HCT116 (cell line): ENCODE results near the gene ICAM4. TPM values are rescaled to one million over a fixed set of nuclear protein-coding genes. Genes with fewer than 3 reads are reported as not detected.

Source experiments
- ATAC-seq: fragments of 200-7000 bp; cut with Tn5 transposase; 2 replicates; pipeline ENCODE4 v1.9.1; 2020; ENCODE audit warnings: mild to moderate bottlenecking, moderate library complexity
- BruUV-seq: library from RNA; stranded (reverse); fragments of 400-500 nt; replicated peaks from 2 replicates; lab custom pipeline; 2021; lab: Mats Ljungman, UMichigan
- CTCF ChIA-PET: fragments of 300-600 bp; sonication (Branson Sonifier 250); formaldehyde crosslinking; loops from one replicate; lab custom pipeline; 2021; ENCODE audit warnings: antibody characterized with exemption; lab: Charles Lee
- POLR2A ChIA-PET: fragments of 300-600, 350-600 bp; sonication (Branson Sonifier 250); formaldehyde crosslinking; loops from one replicate; lab custom pipeline; 2021; ENCODE audit warnings: antibody characterized with exemption; lab: Charles Lee
- RAD21 ChIA-PET, 2 experiments: fragments of 300-600 bp; sonication (Branson Sonifier 250); formaldehyde crosslinking; loops; one replicate each; lab custom pipeline; 2023; ENCODE audit warnings: low total read pairs in 2 of 2; ENCODE audit not compliant: uncharacterized antibody in 2 of 2, unreplicated experiment in 2 of 2, low non-redundant PET in 1 of 2; lab: Charles Lee
- DNase-seq: peaks from one replicate; pipeline ENCODE4 v3.0.0-alpha.2; 2010; ENCODE audit warnings: low read depth, low spot score
- H2AFZ ChIP-seq: fragments of 200-600 bp; shearing (Covaris generic), sonication (generic); 2 replicates; pipeline ENCODE4 v1.6.1; 2017; ENCODE audit warnings: low read depth, mixed run types, mixed read lengths, antibody characterized with exemption, low read length; ENCODE audit not compliant: poor library complexity, severe bottlenecking
- H3K27ac ChIP-seq: 2 replicates; pipeline ENCODE4 v1.5.1; 2012; ENCODE audit warnings: low read depth, low read length
- H3K27me3 ChIP-seq: fragments of 200-600 bp; sonication (generic); 2 replicates; pipeline ENCODE4 v1.6.1; 2016; ENCODE audit warnings: mixed run types, low read length, mixed read lengths; ENCODE audit not compliant: insufficient read depth
- H3K36me3 ChIP-seq, 2 experiments: fragments of 200-500 bp in 1 of 2; fragments of 200-600 bp in 1 of 2; sonication (Bioruptor generic) in 1 of 2; sonication (generic) in 1 of 2; 2 replicates each; pipeline versions ENCODE4 v1.5.1 to v1.6.1; 2014 to 2016; ENCODE audit warnings: low read length in 2 of 2, inconsistent platforms in 1 of 2, mixed read lengths in 1 of 2, mixed run types in 1 of 2; ENCODE audit not compliant: insufficient read depth in 2 of 2, control insufficient read depth in 1 of 2
- H3K4me1 ChIP-seq, 2 experiments: fragments of 200-600 bp in 1 of 2; sonication (generic) in 1 of 2; 2 replicates each; pipeline versions ENCODE4 v1.5.1 to v1.6.1; 2012 to 2017; ENCODE audit warnings: low read length in 2 of 2, inconsistent platforms in 1 of 2, mild to moderate bottlenecking in 1 of 2, mixed read lengths in 1 of 2, mixed run types in 1 of 2, moderate library complexity in 1 of 2; ENCODE audit not compliant: insufficient read depth in 2 of 2, control insufficient read depth in 1 of 2
- H3K4me2 ChIP-seq: fragments of 200-600 bp; sonication (generic); 2 replicates; pipeline ENCODE4 v1.6.1; 2017; ENCODE audit warnings: mixed run types, low read length, mixed read lengths
- H3K4me3 ChIP-seq, 2 experiments: fragments of 200-600 bp in 1 of 2; sonication (generic) in 1 of 2; replicated peaks in 1 of 2; 2 replicates each; pipeline ENCODE4 v1.5.1; 2011 to 2016; ENCODE audit warnings: low read length in 2 of 2, control low read depth in 1 of 2, low read depth in 1 of 2, mild to moderate bottlenecking in 1 of 2, mixed read lengths in 1 of 2, mixed run types in 1 of 2
- H3K79me2 ChIP-seq: fragments of 200-600 bp; sonication (generic); 2 replicates; pipeline ENCODE4 v1.6.1; 2017; ENCODE audit warnings: mild to moderate bottlenecking, mixed run types, low read length, moderate library complexity, mixed read lengths; ENCODE audit not compliant: insufficient read depth
- H3K9ac ChIP-seq: fragments of 200-600 bp; sonication (generic); 2 replicates; pipeline ENCODE4 v1.6.1; 2016; ENCODE audit warnings: low read length, mixed read lengths
- H3K9me2 ChIP-seq: fragments of 200-600 bp; sonication (generic), shearing (Covaris generic); 2 replicates; pipeline ENCODE4 v1.6.1; 2017; ENCODE audit warnings: mixed run types, mild to moderate bottlenecking, moderate library complexity; ENCODE audit not compliant: insufficient read depth
- H3K9me3 ChIP-seq, 2 experiments: fragments of 200-500 bp in 1 of 2; fragments of 200-600 bp in 1 of 2; sonication (Bioruptor generic) in 1 of 2; sonication (generic) in 1 of 2; 2 replicates each; pipeline ENCODE4 v1.6.1; 2014 to 2017; ENCODE audit warnings: low read length in 2 of 2, mixed read lengths in 2 of 2, inconsistent platforms in 1 of 2, low read depth in 1 of 2, mild to moderate bottlenecking in 1 of 2, mixed run types in 1 of 2, moderate library complexity in 1 of 2; ENCODE audit not compliant: control insufficient read depth in 1 of 2, insufficient read depth in 1 of 2
- H4K20me1 ChIP-seq: fragments of 200-600 bp; sonication (generic), shearing (Covaris generic); 2 replicates; pipeline ENCODE4 v1.6.1; 2017; ENCODE audit warnings: mixed run types, mild to moderate bottlenecking, moderate library complexity; ENCODE audit not compliant: insufficient read depth
- ELF1 ChIP-seq: IDR thresholded peaks from 2 replicates; pipeline ENCODE4 v1.6.1; 2012; ENCODE audit warnings: low read depth, borderline replicate concordance
- JUND ChIP-seq: IDR thresholded peaks from 2 replicates; pipeline ENCODE4 v1.6.1; 2012
- POLR2A ChIP-seq: IDR thresholded peaks from 2 replicates; pipeline ENCODE4 v1.7.0; 2011; ENCODE audit warnings: borderline replicate concordance; ENCODE audit not compliant: insufficient read depth, insufficient read length; ENCODE audit errors: extremely low read depth
- POLR2AphosphoS5 ChIP-seq: IDR thresholded peaks from 2 replicates; pipeline ENCODE4 v1.6.1; 2011; ENCODE audit warnings: mild to moderate bottlenecking, low read depth, low read length, moderate library complexity
- SIN3A ChIP-seq: IDR thresholded peaks from 2 replicates; pipeline ENCODE4 v1.6.1; 2012; ENCODE audit warnings: low read depth
- SP1 ChIP-seq: IDR thresholded peaks from 2 replicates; pipeline ENCODE4 v1.6.1; 2012; ENCODE audit warnings: low read depth
- TCF7L2 ChIP-seq: IDR thresholded peaks from 2 replicates; pipeline ENCODE4 v1.7.0; 2011; ENCODE audit warnings: borderline replicate concordance, inconsistent platforms; ENCODE audit not compliant: insufficient read depth, insufficient read length; ENCODE audit errors: extremely low read depth
- intact Hi-C: fragments of 100-400 bp; cut with micrococcal nuclease; formaldehyde crosslinking; loops from 2 replicates; pipeline ENCODE4 v1.10.0; 2022
- total RNA-seq: library from RNA; stranded (reverse); gene quantifications from one replicate; pipeline ENCODE4 v1.2.1, GENCODE V29; 2021; ENCODE audit not compliant: unreplicated experiment
- TF ChIP-seq, protein P1 (sequence below), 3 experiments: fragments of 200-600 bp in 1 of 3; sonication (generic) in 1 of 3; IDR thresholded peaks in 2 of 3; conservative IDR thresholded peaks in 1 of 3; 2 replicates each; pipeline ENCODE4 v1.5.1; 2012 to 2017; ENCODE audit warnings: low read depth in 2 of 3, low read length in 2 of 3, antibody characterized with exemption in 1 of 3, borderline replicate concordance in 1 of 3, control low read depth in 1 of 3, mild to moderate bottlenecking in 1 of 3, mixed read lengths in 1 of 3, mixed run types in 1 of 3, moderate library complexity in 1 of 3; ENCODE audit not compliant: insufficient read depth in 1 of 3
- TF ChIP-seq, protein P2 (sequence below): IDR thresholded peaks from 2 replicates; pipeline ENCODE4 v1.6.1; 2012; ENCODE audit warnings: low read depth
- TF ChIP-seq, protein P3 (sequence below): IDR thresholded peaks from 2 replicates; pipeline ENCODE4 v1.6.1; 2012

Gene ICAM4
- total RNA-seq, 1 experiment from 2014 or later, result not detected

DNA sequence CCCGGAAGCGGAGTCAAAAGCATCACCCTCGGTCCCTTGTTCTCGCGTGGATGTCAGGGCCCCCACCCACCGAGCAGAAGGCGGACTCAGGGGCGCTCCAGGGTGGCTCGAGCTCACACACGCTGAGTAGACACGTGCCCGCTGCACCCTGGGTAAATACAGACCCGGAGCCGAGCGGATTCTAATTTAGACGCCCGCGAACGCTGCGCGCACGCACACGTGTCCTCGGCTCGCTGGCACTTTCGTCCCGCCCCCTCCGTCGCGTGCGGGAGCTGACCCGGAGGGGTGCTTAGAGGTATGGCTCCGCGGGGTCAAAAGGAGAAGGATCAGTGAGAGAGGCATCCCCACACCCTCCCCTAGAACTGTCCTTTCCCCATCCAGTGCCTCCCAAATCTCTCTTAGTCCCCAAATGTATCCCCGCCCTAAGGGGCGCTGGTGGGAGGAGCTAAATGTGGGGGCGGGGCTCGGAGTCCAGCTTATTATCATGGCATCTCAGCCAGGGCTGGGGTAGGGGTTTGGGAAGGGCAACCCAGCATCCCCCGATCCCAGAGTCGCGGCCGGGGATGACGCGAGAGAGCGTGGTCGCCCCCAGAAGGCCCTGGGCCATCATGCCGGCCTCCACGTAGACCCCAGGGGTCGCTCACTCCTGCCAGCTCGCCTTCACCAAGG, 2.5 kb downstream of the ICAM4 start:
- peaks cover 16% of the 10 kb centered on the region; the same call in 1 of the 2 replicates for H3K79me2 ChIP-seq
- peaks cover 13 to 60% of the 10 kb centered on the region in 2 experiments for H3K4me1 ChIP-seq
- DNase-seq, result peak; percentile 77
- POLR2A ChIA-PET, result interaction anchor here (0.6 to 2.6 kb wide), 19 partner anchors 9 to 819 kb away, joined by 3 to 26 read pairs (median 4); partner anchors contain the start of genes FDX2, PDE4A, RAVER1 and TYK2
- intact Hi-C loops, result loop anchor here (2.0 kb wide), 1 partner anchor 44 kb away; the partner anchor contains the start of gene RAVER1
- no peaks in the 10 kb centered on the region for H3K9me3 ChIP-seq
- H3K27ac ChIP-seq, result peak overlapping the region; percentile 76
- no peaks in the 10 kb centered on the region for H3K27me3 ChIP-seq
- H4K20me1 ChIP-seq, result no peaks in the 10 kb centered on the region
- H3K4me3 ChIP-seq, result peak overlapping the region; percentile 77 to 91
- H3K9ac ChIP-seq, result peak overlapping the region; percentile 94
- peaks cover 2 to 18% of the 10 kb centered on the region in 2 experiments; a peak in 2 of 4 replicates for H3K36me3 ChIP-seq
- ATAC-seq, result peak; percentile 65
- TF ChIP-seq ELF1 (no peak), SP1 (peak; percentile 48; the same call in 1 of the 2 replicates), POLR2AphosphoS5 (peak; percentile 38), JUND (no peak), POLR2A (no peak), SIN3A (peak; percentile 88), TCF7L2 (no peak)
- TF ChIP-seq, protein P1, sequence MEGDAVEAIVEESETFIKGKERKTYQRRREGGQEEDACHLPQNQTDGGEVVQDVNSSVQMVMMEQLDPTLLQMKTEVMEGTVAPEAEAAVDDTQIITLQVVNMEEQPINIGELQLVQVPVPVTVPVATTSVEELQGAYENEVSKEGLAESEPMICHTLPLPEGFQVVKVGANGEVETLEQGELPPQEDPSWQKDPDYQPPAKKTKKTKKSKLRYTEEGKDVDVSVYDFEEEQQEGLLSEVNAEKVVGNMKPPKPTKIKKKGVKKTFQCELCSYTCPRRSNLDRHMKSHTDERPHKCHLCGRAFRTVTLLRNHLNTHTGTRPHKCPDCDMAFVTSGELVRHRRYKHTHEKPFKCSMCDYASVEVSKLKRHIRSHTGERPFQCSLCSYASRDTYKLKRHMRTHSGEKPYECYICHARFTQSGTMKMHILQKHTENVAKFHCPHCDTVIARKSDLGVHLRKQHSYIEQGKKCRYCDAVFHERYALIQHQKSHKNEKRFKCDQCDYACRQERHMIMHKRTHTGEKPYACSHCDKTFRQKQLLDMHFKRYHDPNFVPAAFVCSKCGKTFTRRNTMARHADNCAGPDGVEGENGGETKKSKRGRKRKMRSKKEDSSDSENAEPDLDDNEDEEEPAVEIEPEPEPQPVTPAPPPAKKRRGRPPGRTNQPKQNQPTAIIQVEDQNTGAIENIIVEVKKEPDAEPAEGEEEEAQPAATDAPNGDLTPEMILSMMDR (IDR thresholded peaks at IDR 0.05 in 2 of 3, conservative IDR thresholded peaks at IDR 0.05 in 1 of 3; ENCODE audit: borderline replicate concordance in 1 of 3, insufficient read depth in 1 of 3, low read depth in 2 of 3, low read length in 2 of 3), result no peak
- TF ChIP-seq, protein P2, sequence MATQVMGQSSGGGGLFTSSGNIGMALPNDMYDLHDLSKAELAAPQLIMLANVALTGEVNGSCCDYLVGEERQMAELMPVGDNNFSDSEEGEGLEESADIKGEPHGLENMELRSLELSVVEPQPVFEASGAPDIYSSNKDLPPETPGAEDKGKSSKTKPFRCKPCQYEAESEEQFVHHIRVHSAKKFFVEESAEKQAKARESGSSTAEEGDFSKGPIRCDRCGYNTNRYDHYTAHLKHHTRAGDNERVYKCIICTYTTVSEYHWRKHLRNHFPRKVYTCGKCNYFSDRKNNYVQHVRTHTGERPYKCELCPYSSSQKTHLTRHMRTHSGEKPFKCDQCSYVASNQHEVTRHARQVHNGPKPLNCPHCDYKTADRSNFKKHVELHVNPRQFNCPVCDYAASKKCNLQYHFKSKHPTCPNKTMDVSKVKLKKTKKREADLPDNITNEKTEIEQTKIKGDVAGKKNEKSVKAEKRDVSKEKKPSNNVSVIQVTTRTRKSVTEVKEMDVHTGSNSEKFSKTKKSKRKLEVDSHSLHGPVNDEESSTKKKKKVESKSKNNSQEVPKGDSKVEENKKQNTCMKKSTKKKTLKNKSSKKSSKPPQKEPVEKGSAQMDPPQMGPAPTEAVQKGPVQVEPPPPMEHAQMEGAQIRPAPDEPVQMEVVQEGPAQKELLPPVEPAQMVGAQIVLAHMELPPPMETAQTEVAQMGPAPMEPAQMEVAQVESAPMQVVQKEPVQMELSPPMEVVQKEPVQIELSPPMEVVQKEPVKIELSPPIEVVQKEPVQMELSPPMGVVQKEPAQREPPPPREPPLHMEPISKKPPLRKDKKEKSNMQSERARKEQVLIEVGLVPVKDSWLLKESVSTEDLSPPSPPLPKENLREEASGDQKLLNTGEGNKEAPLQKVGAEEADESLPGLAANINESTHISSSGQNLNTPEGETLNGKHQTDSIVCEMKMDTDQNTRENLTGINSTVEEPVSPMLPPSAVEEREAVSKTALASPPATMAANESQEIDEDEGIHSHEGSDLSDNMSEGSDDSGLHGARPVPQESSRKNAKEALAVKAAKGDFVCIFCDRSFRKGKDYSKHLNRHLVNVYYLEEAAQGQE, result no peak
- TF ChIP-seq, protein P3, sequence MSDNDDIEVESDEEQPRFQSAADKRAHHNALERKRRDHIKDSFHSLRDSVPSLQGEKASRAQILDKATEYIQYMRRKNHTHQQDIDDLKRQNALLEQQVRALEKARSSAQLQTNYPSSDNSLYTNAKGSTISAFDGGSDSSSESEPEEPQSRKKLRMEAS, result peak; percentile 96
- RAD21 ChIA-PET, result interaction anchor here (0.6 to 1.1 kb wide), 5 partner anchors 18 to 52 kb away, joined by 3 to 6 read pairs (median 4); partner anchors contain the start of genes ICAM1 (in 1 of the 2) and RAVER1 (in 1 of the 2)
- BruUV-seq, result no TSS peak
- CTCF ChIA-PET, result interaction anchor here (0.6 to 3.2 kb wide), 15 partner anchors 9 to 356 kb away, joined by 3 to 30 read pairs (median 4); partner anchors contain the start of genes CDC37 and RAVER1
- H3K9me2 ChIP-seq, result no peaks in the 10 kb centered on the region
- H2AFZ ChIP-seq, result peak overlapping the region; percentile 49
- peak overlapping the region; percentile 100 for H3K4me2 ChIP-seq
